ENCODE data around the gene GTF2IRD1.
A peak's percentile ranks its signal among the peaks of the same experiment; 100 is the strongest.

GTF2IRD1 gene

DNA sequence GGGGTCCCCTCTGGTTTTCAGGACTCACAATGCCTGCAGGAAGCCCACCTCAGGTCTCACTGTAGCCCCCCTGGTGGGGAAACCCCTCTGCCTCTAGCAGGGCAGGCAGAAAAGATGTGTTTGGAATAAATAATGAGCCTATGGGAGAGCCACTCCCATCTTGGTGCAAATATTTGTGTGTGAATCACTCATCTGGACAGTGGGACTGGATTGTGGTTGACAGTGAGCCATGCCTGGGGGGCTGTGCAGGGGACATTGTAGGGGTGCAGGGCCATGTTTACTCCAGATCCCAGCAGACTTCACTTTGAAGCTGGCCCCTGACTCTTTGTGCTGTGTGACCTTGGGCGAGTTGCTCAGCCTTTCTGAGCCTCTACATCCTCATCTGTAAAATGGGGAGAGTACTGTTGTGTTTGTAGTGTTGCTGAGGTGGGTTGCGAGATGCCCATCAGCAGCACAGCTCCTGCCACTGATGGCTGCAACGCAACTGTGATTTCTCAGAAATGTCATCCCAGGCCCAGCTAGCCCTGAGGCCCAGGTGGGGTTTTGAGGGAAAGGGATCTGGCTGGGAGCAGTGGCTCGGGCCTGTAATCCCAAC is 20.7 kb downstream of the GTF2IRD1 start:
- Histone ChIP-seq H3K36me3 (ENCODE audit: control insufficient read depth in 1 of 2, insufficient read depth in 2 of 2, low read length in 2 of 2) (no peaks in the 10 kb centered on the region), H3K9me3 (ENCODE audit: control insufficient read depth in 1 of 2, low read length in 2 of 2) (no peaks in the 10 kb centered on the region), H3K27ac (ENCODE audit: low read length) (no peak overlapping the region), H3K4me3 (ENCODE audit: low read depth in 1 of 2, low read length in 2 of 2) (no peak overlapping the region), H3K4me1 (ENCODE audit: control insufficient read depth in 1 of 2, insufficient read depth in 2 of 2, low read length in 2 of 2) (peaks cover under 1 to 17% of the 10 kb centered on the region in 2 donors), H3K27me3 (ENCODE audit: low read depth, low read length) (no peaks in the 10 kb centered on the region)

- H3K27me3 ChIP-seq (ENCODE audit: low read depth, low read length): no peaks in the 10 kb centered on the region
- H3K27ac ChIP-seq (ENCODE audit: low read length): no peak overlapping the region
- peaks cover 7 to 25% of the 10 kb centered on the region in 2 donors for H3K4me1 ChIP-seq (ENCODE audit: control insufficient read depth in 1 of 2, insufficient read depth in 2 of 2, low read length in 2 of 2)
- no peaks in the 10 kb centered on the region for H3K36me3 ChIP-seq (ENCODE audit: control insufficient read depth in 1 of 2, insufficient read depth in 2 of 2, low read length in 2 of 2)
- H3K4me3 ChIP-seq (ENCODE audit: low read depth in 1 of 2, low read length in 2 of 2): no peak overlapping the region
- H3K9me3 ChIP-seq (ENCODE audit: control insufficient read depth in 1 of 2, low read length in 2 of 2): no peaks in the 10 kb centered on the region
Measured at GRCh38 chr7:74475243-74475986, 21.7 kb downstream of the GTF2IRD1 start.

GRCh38 chr7:74475987-74476350 is 22.3 kb downstream of the GTF2IRD1 start:
- Histone ChIP-seq H3K4me3 (ENCODE audit: low read depth in 1 of 2, low read length in 2 of 2) (no peak overlapping the region), H3K9me3 (ENCODE audit: control insufficient read depth in 1 of 2, low read length in 2 of 2) (no peaks in the 10 kb centered on the region), H3K4me1 (ENCODE audit: control insufficient read depth in 1 of 2, insufficient read depth in 2 of 2, low read length in 2 of 2) (peaks cover 7 to 29% of the 10 kb centered on the region in 2 donors), H3K36me3 (ENCODE audit: control insufficient read depth in 1 of 2, insufficient read depth in 2 of 2, low read length in 2 of 2) (peaks cover 0 to 4% of the 10 kb centered on the region in 2 donors), H3K27ac (ENCODE audit: low read length) (no peak overlapping the region), H3K27me3 (ENCODE audit: low read depth, low read length) (no peaks in the 10 kb centered on the region)

- Histone ChIP-seq H3K27me3 (ENCODE audit: low read depth, low read length) (no peaks in the 10 kb centered on the region), H3K4me1 (ENCODE audit: control insufficient read depth in 1 of 2, insufficient read depth in 2 of 2, low read length in 2 of 2) (peaks cover 7 to 33% of the 10 kb centered on the region in 2 donors), H3K27ac (ENCODE audit: low read length) (no peak overlapping the region), H3K9me3 (ENCODE audit: control insufficient read depth in 1 of 2, low read length in 2 of 2) (no peaks in the 10 kb centered on the region), H3K36me3 (ENCODE audit: control insufficient read depth in 1 of 2, insufficient read depth in 2 of 2, low read length in 2 of 2) (peaks cover 0 to 4% of the 10 kb centered on the region in 2 donors), H3K4me3 (ENCODE audit: low read depth in 1 of 2, low read length in 2 of 2) (no peak overlapping the region)
Measured at GRCh38 chr7:74476626-74477025, 22.9 kb downstream of the GTF2IRD1 start.

DNA sequence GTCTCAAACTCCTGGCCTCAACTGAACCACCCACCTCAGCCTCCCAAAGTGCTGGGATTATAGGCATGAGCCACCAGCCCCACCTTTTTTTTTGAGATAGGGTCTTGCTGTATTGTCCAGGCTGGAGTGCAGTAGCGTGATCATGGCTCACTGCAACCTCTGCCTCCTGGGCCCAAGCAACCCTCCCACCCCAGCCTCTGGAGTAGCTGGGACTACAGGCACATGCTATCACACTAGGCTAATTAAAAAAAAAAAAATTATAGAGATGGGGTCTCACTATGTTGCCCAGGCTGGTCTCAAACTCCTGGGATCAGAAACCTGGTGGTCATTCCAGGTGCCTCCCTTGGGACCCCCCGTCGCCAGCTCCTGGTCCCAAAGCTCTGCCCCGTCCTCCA is 25.0 kb downstream of the GTF2IRD1 start:
- Histone ChIP-seq H3K4me1 (ENCODE audit: control insufficient read depth in 1 of 2, insufficient read depth in 2 of 2, low read length in 2 of 2) (peaks cover 7 to 35% of the 10 kb centered on the region in 2 donors), H3K4me3 (ENCODE audit: low read depth in 1 of 2, low read length in 2 of 2) (no peak overlapping the region), H3K9me3 (ENCODE audit: control insufficient read depth in 1 of 2, low read length in 2 of 2) (no peaks in the 10 kb centered on the region), H3K27ac (ENCODE audit: low read length) (peak overlapping the region; percentile 53), H3K27me3 (ENCODE audit: low read depth, low read length) (no peaks in the 10 kb centered on the region), H3K36me3 (ENCODE audit: control insufficient read depth in 1 of 2, insufficient read depth in 2 of 2, low read length in 2 of 2) (peaks cover 0 to 4% of the 10 kb centered on the region in 2 donors)

GRCh38 chr7:74479066-74479781 is 25.5 kb downstream of the GTF2IRD1 start:
- H3K9me3 ChIP-seq (ENCODE audit: control insufficient read depth in 1 of 2, low read length in 2 of 2): no peaks in the 10 kb centered on the region
- H3K27me3 ChIP-seq (ENCODE audit: low read depth, low read length): no peaks in the 10 kb centered on the region
- peak overlapping the region in 1 of 2 donors; percentile 59 for H3K4me3 ChIP-seq (ENCODE audit: low read depth in 1 of 2, low read length in 2 of 2)
- peaks cover 0 to 4% of the 10 kb centered on the region in 2 donors for H3K36me3 ChIP-seq (ENCODE audit: control insufficient read depth in 1 of 2, insufficient read depth in 2 of 2, low read length in 2 of 2)
- H3K27ac ChIP-seq (ENCODE audit: low read length): no peak overlapping the region
- H3K4me1 ChIP-seq (ENCODE audit: control insufficient read depth in 1 of 2, insufficient read depth in 2 of 2, low read length in 2 of 2): peaks cover 7 to 38% of the 10 kb centered on the region in 2 donors

- no peaks in the 10 kb centered on the region for H3K9me3 ChIP-seq (ENCODE audit: control insufficient read depth in 1 of 2, low read length in 2 of 2)
- no peaks in the 10 kb centered on the region for H3K27me3 ChIP-seq (ENCODE audit: low read depth, low read length)
- H3K4me3 ChIP-seq (ENCODE audit: low read depth in 1 of 2, low read length in 2 of 2): peak overlapping the region; percentile 57 to 59
- peak overlapping the region; percentile 85 for H3K27ac ChIP-seq (ENCODE audit: low read length)
- H3K4me1 ChIP-seq (ENCODE audit: control insufficient read depth in 1 of 2, insufficient read depth in 2 of 2, low read length in 2 of 2): peaks cover 7 to 38% of the 10 kb centered on the region in 2 donors
- H3K36me3 ChIP-seq (ENCODE audit: control insufficient read depth in 1 of 2, insufficient read depth in 2 of 2, low read length in 2 of 2): peaks cover 0 to 4% of the 10 kb centered on the region in 2 donors
Measured at GRCh38 chr7:74479961-74480829, 26.5 kb downstream of the GTF2IRD1 start.

GRCh38 chr7:74480861-74481417 is 27.2 kb downstream of the GTF2IRD1 start:
- Histone ChIP-seq H3K27ac (ENCODE audit: low read length) (peak overlapping the region; percentile 85), H3K4me3 (ENCODE audit: low read depth in 1 of 2, low read length in 2 of 2) (peak overlapping the region; percentile 57 to 59), H3K27me3 (ENCODE audit: low read depth, low read length) (no peaks in the 10 kb centered on the region), H3K4me1 (ENCODE audit: control insufficient read depth in 1 of 2, insufficient read depth in 2 of 2, low read length in 2 of 2) (peaks cover 7 to 38% of the 10 kb centered on the region in 2 donors), H3K36me3 (ENCODE audit: control insufficient read depth in 1 of 2, insufficient read depth in 2 of 2, low read length in 2 of 2) (peaks cover 0 to 4% of the 10 kb centered on the region in 2 donors), H3K9me3 (ENCODE audit: control insufficient read depth in 1 of 2, low read length in 2 of 2) (no peaks in the 10 kb centered on the region)

DNA sequence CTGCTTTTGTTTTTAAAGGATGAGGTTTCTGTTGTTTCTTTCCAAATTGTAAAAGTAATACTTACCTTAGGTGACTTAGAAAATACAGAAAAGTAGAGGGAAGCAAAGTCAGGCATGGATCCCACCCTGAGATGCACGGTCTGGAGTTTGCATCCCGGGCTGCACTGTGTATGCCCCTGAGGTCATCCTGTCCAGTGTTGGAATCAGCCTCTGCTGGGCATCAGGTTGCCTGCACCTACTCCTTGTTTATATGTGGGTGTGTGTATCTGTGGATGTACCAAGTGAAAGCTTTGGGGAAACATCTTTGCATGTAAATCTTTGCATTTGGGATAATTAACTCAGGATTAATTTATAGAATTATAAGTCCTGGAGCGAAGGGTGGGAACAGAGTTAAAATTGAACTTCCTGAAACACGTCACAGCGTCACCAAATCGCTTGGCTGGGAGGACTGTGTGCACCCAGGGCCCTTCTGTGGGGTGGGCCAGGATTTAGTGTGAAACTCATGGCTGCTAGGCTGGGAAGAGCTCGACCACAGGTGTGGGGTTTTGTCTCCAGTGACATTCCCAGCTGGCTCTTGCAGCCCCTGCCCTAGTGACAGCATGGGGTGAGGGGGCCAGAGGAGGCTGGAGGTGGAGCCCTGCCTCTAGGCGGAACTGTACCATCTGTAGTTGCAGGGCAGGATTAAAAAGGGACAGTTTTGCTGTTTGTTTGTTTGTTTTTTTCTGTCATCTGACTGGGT is 27.9 kb downstream of the GTF2IRD1 start:
- Histone ChIP-seq H3K27ac (ENCODE audit: low read length) (peak overlapping the region; percentile 85), H3K9me3 (ENCODE audit: control insufficient read depth in 1 of 2, low read length in 2 of 2) (no peaks in the 10 kb centered on the region), H3K4me3 (ENCODE audit: low read depth in 1 of 2, low read length in 2 of 2) (peak overlapping the region in 1 of 2 donors; percentile 59), H3K4me1 (ENCODE audit: control insufficient read depth in 1 of 2, insufficient read depth in 2 of 2, low read length in 2 of 2) (peaks cover 7 to 38% of the 10 kb centered on the region in 2 donors), H3K36me3 (ENCODE audit: control insufficient read depth in 1 of 2, insufficient read depth in 2 of 2, low read length in 2 of 2) (peaks cover 0 to 4% of the 10 kb centered on the region in 2 donors), H3K27me3 (ENCODE audit: low read depth, low read length) (no peaks in the 10 kb centered on the region)

DNA sequence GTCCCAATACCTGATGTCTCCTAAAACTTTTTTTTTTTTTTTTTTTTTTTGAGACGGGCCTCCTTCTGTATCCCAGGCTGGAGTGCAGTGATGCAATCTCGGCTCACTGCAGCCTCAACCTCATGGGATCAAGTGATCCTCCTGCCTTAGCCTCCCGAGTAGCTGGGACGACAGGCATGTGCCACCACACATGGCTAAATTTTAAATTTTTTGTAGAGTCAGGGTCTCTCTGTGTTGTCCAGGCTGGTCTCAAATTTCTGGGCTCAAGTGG is 28.4 kb downstream of the GTF2IRD1 start:
- Histone ChIP-seq H3K9me3 (ENCODE audit: control insufficient read depth in 1 of 2, low read length in 2 of 2) (no peaks in the 10 kb centered on the region), H3K36me3 (ENCODE audit: control insufficient read depth in 1 of 2, insufficient read depth in 2 of 2, low read length in 2 of 2) (peaks cover 0 to 4% of the 10 kb centered on the region in 2 donors), H3K27ac (ENCODE audit: low read length) (no peak overlapping the region), H3K4me1 (ENCODE audit: control insufficient read depth in 1 of 2, insufficient read depth in 2 of 2, low read length in 2 of 2) (peaks cover 7 to 38% of the 10 kb centered on the region in 2 donors), H3K4me3 (ENCODE audit: low read depth in 1 of 2, low read length in 2 of 2) (no peak overlapping the region), H3K27me3 (ENCODE audit: low read depth, low read length) (no peaks in the 10 kb centered on the region)

Measured in muscle layer of duodenum (tissue), 2 donors.